ENCODE results near the gene COQ5.

- no peak for TF ChIP-seq ZNF274 (IDR thresholded peaks at IDR 0.05; ENCODE audit: low read depth, low read length)
- no peak for TF ChIP-seq YY1 (IDR thresholded peaks at IDR 0.05; ENCODE audit: insufficient read depth, insufficient read length)
- no peak for TF ChIP-seq SUZ12 (IDR thresholded peaks at IDR 0.05; ENCODE audit: extremely low read depth, insufficient read depth, insufficient read length)
These were observed 24.4 kb downstream of the COQ5 start for GRCh38 chr12:120504587-120504986.

All from NT2/D1 (cell line).